IMR-90 (cell line): ENCODE data around the gene CCER1. TPM values are rescaled to one million over a fixed set of nuclear protein-coding genes. Genes with fewer than 3 reads are reported as not detected.

Experiments used
- ATAC-seq: fragments of 200-7000 bp; cut with Tn5 transposase; 2 replicates; pipeline ENCODE4 v1.9.1; 2020; ENCODE audit warnings: low read depth, mild to moderate bottlenecking, moderate library complexity
- BruUV-seq: library from RNA; stranded (reverse); fragments of 400-500 nt; replicated peaks from 2 replicates; lab custom pipeline; 2021; lab: Mats Ljungman, UMichigan
- CTCF ChIA-PET: fragments of 300-600 bp; formaldehyde crosslinking; extraction: SDS; loops from one replicate; lab custom pipeline; 2021; ENCODE audit warnings: antibody characterized with exemption; lab: Yijun Ruan, JAX
- POLR2A ChIA-PET: fragments of 300-600 bp; sonication (Branson Sonifier 250); formaldehyde crosslinking; loops from one replicate; lab custom pipeline; 2022; ENCODE audit warnings: antibody characterized with exemption; ENCODE audit not compliant: unreplicated experiment; lab: Charles Lee
- DNase-seq: peaks from one replicate; pipeline ENCODE4 v3.0.0; 2013
- H2AFZ ChIP-seq: replicated peaks from 2 replicates; pipeline ENCODE3; 2013; ENCODE audit warnings: low read length, mild to moderate bottlenecking; ENCODE audit not compliant: poor library complexity
- H2AK5ac ChIP-seq: 2 replicates; pipeline ENCODE4 v1.6.1; 2013; ENCODE audit warnings: low read depth, low read length, inconsistent platforms
- H2AK9ac ChIP-seq: replicated peaks from 2 replicates; pipeline ENCODE3; 2013; ENCODE audit warnings: mild to moderate bottlenecking, low read depth, low read length, moderate library complexity; ENCODE audit not compliant: poor library complexity
- H2BK120ac ChIP-seq: 2 replicates; pipeline ENCODE4 v1.6.1; 2013; ENCODE audit warnings: low read depth, low read length, inconsistent platforms
- H2BK15ac ChIP-seq: 3 replicates; pipeline ENCODE4 v1.6.1; 2013; ENCODE audit warnings: low read depth, low read length, inconsistent platforms
- H2BK20ac ChIP-seq: 2 replicates; pipeline ENCODE4 v1.6.1; 2013; ENCODE audit warnings: low read depth, mild to moderate bottlenecking, inconsistent platforms, low read length, moderate library complexity
- H2BK5ac ChIP-seq: 2 replicates; pipeline ENCODE4 v1.6.1; 2013; ENCODE audit warnings: mild to moderate bottlenecking, low read depth, low read length, inconsistent platforms; ENCODE audit not compliant: poor library complexity, severe bottlenecking
- H3K14ac ChIP-seq: replicated peaks from 2 replicates; pipeline ENCODE4 v1.6.1; 2013; ENCODE audit warnings: low read depth, low read length, inconsistent platforms
- H3K18ac ChIP-seq: 2 replicates; pipeline ENCODE4 v1.6.1; 2013; ENCODE audit warnings: low read depth, low read length, control low read depth
- H3K23ac ChIP-seq: 2 replicates; pipeline ENCODE4 v1.6.1; 2013; ENCODE audit warnings: low read depth, low read length, inconsistent platforms
- H3K27ac ChIP-seq: 2 replicates; pipeline ENCODE4 v1.5.1; 2013; ENCODE audit warnings: mild to moderate bottlenecking, control low read depth, low read length; ENCODE audit not compliant: insufficient read depth
- H3K27me3 ChIP-seq: 2 replicates; pipeline ENCODE4 v1.6.1; 2013; ENCODE audit warnings: low read length; ENCODE audit not compliant: control insufficient read depth, insufficient read depth
- H3K36me3 ChIP-seq: 2 replicates; pipeline ENCODE4 v1.6.1; 2013; ENCODE audit warnings: low read length, mixed read lengths; ENCODE audit not compliant: control insufficient read depth, insufficient read depth
- H3K4ac ChIP-seq: 2 replicates; pipeline ENCODE4 v1.6.1; 2013; ENCODE audit warnings: low read depth, low read length, inconsistent platforms
- H3K4me1 ChIP-seq: 2 replicates; pipeline ENCODE4 v1.6.1; 2013; ENCODE audit warnings: low read length, mixed read lengths; ENCODE audit not compliant: control insufficient read depth, insufficient read depth
- H3K4me2 ChIP-seq: 2 replicates; pipeline ENCODE4 v1.6.1; 2013; ENCODE audit warnings: low read depth, mild to moderate bottlenecking, control low read depth, low read length, moderate library complexity
- H3K4me3 ChIP-seq: 2 replicates; pipeline ENCODE4 v1.5.1; 2013; ENCODE audit warnings: low read depth, mild to moderate bottlenecking, control low read depth, low read length, moderate library complexity; ENCODE audit not compliant: insufficient read depth
- H3K56ac ChIP-seq: 2 replicates; pipeline ENCODE4 v1.6.1; 2013; ENCODE audit warnings: low read length, inconsistent platforms; ENCODE audit not compliant: insufficient read depth; ENCODE audit errors: extremely low read depth
- H3K79me1 ChIP-seq, 2 experiments: 2 replicates each; pipeline ENCODE4 v1.6.1; 2013; ENCODE audit warnings: low read length in 2 of 2, inconsistent platforms in 1 of 2, low read depth in 1 of 2
- H3K9ac ChIP-seq: 2 replicates; pipeline ENCODE4 v1.6.1; 2013; ENCODE audit warnings: low read depth, low read length, control low read depth
- H3K9me1 ChIP-seq: 2 replicates; pipeline ENCODE4 v1.6.1; 2013; ENCODE audit warnings: low read length, inconsistent platforms; ENCODE audit not compliant: insufficient read depth
- H3K9me3 ChIP-seq: 2 replicates; pipeline ENCODE4 v1.6.1; 2013; ENCODE audit warnings: low read length; ENCODE audit not compliant: control insufficient read depth, insufficient read depth
- H4K20me1 ChIP-seq: 2 replicates; pipeline ENCODE4 v1.6.1; 2013; ENCODE audit warnings: low read length, inconsistent platforms; ENCODE audit not compliant: insufficient read depth
- H4K5ac ChIP-seq: 2 replicates; pipeline ENCODE4 v1.6.1; 2013; ENCODE audit warnings: mild to moderate bottlenecking, low read depth, low read length, control low read depth
- H4K8ac ChIP-seq, 2 experiments: 2 replicates each; pipeline ENCODE4 v1.6.1; 2013; ENCODE audit warnings: low read depth in 2 of 2, low read length in 2 of 2, control low read depth in 1 of 2, inconsistent platforms in 1 of 2
- H4K91ac ChIP-seq: 2 replicates; pipeline ENCODE4 v1.6.1; 2013; ENCODE audit warnings: low read depth, low read length, inconsistent platforms; ENCODE audit not compliant: insufficient read depth
- BHLHE40 ChIP-seq: fragments of 150-350 bp; IDR thresholded peaks from 2 replicates; pipeline ENCODE4 v1.6.1; 2016; ENCODE audit warnings: mild to moderate bottlenecking, low read depth, low read length
- CEBPB ChIP-seq: IDR thresholded peaks from 2 replicates; pipeline ENCODE4 v1.6.1; 2012; ENCODE audit warnings: low read depth, low read length, improper control_type of control experiment
- CHD1 ChIP-seq: IDR thresholded peaks from 2 replicates; pipeline ENCODE4 v1.6.1; 2012; ENCODE audit warnings: low read depth, low read length, improper control_type of control experiment
- CTCF ChIP-seq: conservative IDR thresholded peaks from 2 replicates; pipeline ENCODE4 v1.5.1; 2012; ENCODE audit warnings: mild to moderate bottlenecking, low read depth, low read length, improper control_type of control experiment
- FOS ChIP-seq: fragments of 150-350 bp; IDR thresholded peaks from 2 replicates; pipeline ENCODE4 v1.6.1; 2016; ENCODE audit warnings: low read depth, low read length
- MAZ ChIP-seq: IDR thresholded peaks from 2 replicates; pipeline ENCODE4 v1.6.1; 2012; ENCODE audit warnings: low read depth, mild to moderate bottlenecking, low read length, improper control_type of control experiment, moderate library complexity, borderline replicate concordance
- NFE2L2 ChIP-seq: fragments of 150-350 bp; IDR thresholded peaks from 2 replicates; pipeline ENCODE4 v1.6.1; 2016; ENCODE audit warnings: low read depth, mild to moderate bottlenecking, low read length
- RAD21 ChIP-seq: IDR thresholded peaks from 2 replicates; pipeline ENCODE4 v1.6.1; 2012; ENCODE audit warnings: low read length, improper control_type of control experiment
- RFX5 ChIP-seq: IDR thresholded peaks from 2 replicates; pipeline ENCODE4 v1.8.0; 2012; ENCODE audit warnings: low read depth, mild to moderate bottlenecking, low read length, moderate library complexity
- SMC3 ChIP-seq: fragments of 150-350 bp; IDR thresholded peaks from 2 replicates; pipeline ENCODE4 v1.6.1; 2016; ENCODE audit warnings: low read depth, mild to moderate bottlenecking, antibody characterized with exemption, low read length, moderate library complexity
- USF2 ChIP-seq: fragments of 150-350 bp; IDR thresholded peaks from 2 replicates; pipeline ENCODE4 v1.6.1; 2017; ENCODE audit warnings: mild to moderate bottlenecking, antibody characterized with exemption, low read length, low read depth
- WGBS, 2 experiments: methylation state at CpG; one replicate each; pipeline versions ENCODE4 v1.1.5 to v1.1.7; 2013; ENCODE audit warnings: missing lambda C conversion rate in 2 of 2; ENCODE audit not compliant: insufficient read length in 1 of 2; ENCODE audit errors: extremely low coverage in 2 of 2; 5-methylcytosine and 5-hydroxymethylcytosine counted together
- dilution Hi-C: fragments of 300-500 bp; cut with HindIII; formaldehyde crosslinking; loops from one replicate; pipeline ENCODE4 v1.14.3; 2018; ENCODE audit warnings: low sequenced_read_pairs; ENCODE audit not compliant: unreplicated experiment
- in situ Hi-C: fragments of 300-500 bp; cut with MboI; formaldehyde crosslinking; loops from 3 replicates; pipeline ENCODE4 v1.14.3; 2019; ENCODE audit warnings: low sequenced_read_pairs, inconsistent platforms, mixed read lengths
- intact Hi-C: fragments of 100-400 bp; cut with micrococcal nuclease; formaldehyde crosslinking; loops from 2 replicates; pipeline ENCODE4 v1.10.0; 2022
- polyA plus RNA-seq, 3 experiments: library from polyadenylated mRNA; depleted of rRNA; stranded (reverse); fragments of >200 nt; gene quantifications; 2 replicates each; pipeline ENCODE4 v1.2.3, GENCODE V29; 2012; ENCODE audit warnings: low replicate concordance in 1 of 3
- total RNA-seq: library from RNA; depleted of rRNA; stranded (reverse); fragments of >200 nt; gene quantifications from 2 replicates; pipeline ENCODE4 v1.2.3, GENCODE V29; 2012

CCER1 gene
- total and polyA plus RNA-seq, 2 of the 4 experiments (the other 2 are of a cell fraction) = not detected

- POLR2A ChIA-PET = no interaction called here
- in situ Hi-C loops = loop anchor here (5.0 to 25.0 kb wide), 2 partner anchors 382 to 1667 kb away; no protein-coding TSS in a partner anchor
- ATAC-seq = no peak
Measured at GRCh38 chr12:90969851-90970250, 14.9 kb upstream of the CCER1 start.

More at GRCh38 chr12:90969851-90970250, 14.9 kb upstream of the CCER1 start:
- Histone ChIP-seq H3K36me3 (no peaks in the 10 kb centered on the region), H4K5ac (no peak overlapping the region), H3K4me1 (peaks cover 10% of the 10 kb centered on the region), H2AFZ (no peak overlapping the region), H3K9me1 (0 out of 2 replicates have a peak, but pooled peaks cover 4% of the 10 kb centered on the region), H3K4ac (peak overlapping the region; percentile 11), H3K18ac (no peak overlapping the region), H3K27ac (no peak overlapping the region), H3K9ac (no peak overlapping the region), H3K14ac (no peak overlapping the region), H2BK5ac (no peak overlapping the region), H3K79me1 (no peaks in the 10 kb centered on the region), H3K9me3 (no peaks in the 10 kb centered on the region), H2BK20ac (peak overlapping the region; percentile 69), H2AK9ac (no peak overlapping the region), H4K8ac (no peak overlapping the region), H2BK120ac (peak overlapping the region; percentile 56), H3K23ac (no peak overlapping the region), H4K91ac (no peak overlapping the region; the same call in 1 of the 2 replicates), H3K56ac (no peak overlapping the region), H2AK5ac (peak overlapping the region; percentile 61; the same call in 1 of the 2 replicates), H3K27me3 (no peaks in the 10 kb centered on the region), H2BK15ac (peak overlapping the region; percentile 74; the same call in 2 of the 3 replicates), H4K20me1 (no peaks in the 10 kb centered on the region), H3K4me3 (no peak overlapping the region), H3K4me2 (no peak overlapping the region)
- dilution Hi-C loops = no loop called here
- no peak for DNase-seq
- no CpG with 5 or more reads among the region's 2 CpGs for WGBS, 2 experiments
- intact Hi-C loops = no loop called here
- no peak for TF ChIP-seq RFX5
- TF ChIP-seq SMC3 = no peak
- TF ChIP-seq NFE2L2 = no peak
- TF ChIP-seq CTCF = no peak
- no peak for TF ChIP-seq RAD21
- TF ChIP-seq MAZ = no peak
- TF ChIP-seq CHD1 = no peak
- TF ChIP-seq CEBPB = no peak
- TF ChIP-seq BHLHE40 = no peak
- no peak for TF ChIP-seq USF2
- no peak for TF ChIP-seq FOS
- CTCF ChIA-PET = interaction anchor here (0.9 to 2.6 kb wide), 3 partner anchors 11 to 207 kb away, joined by 3 to 9 read pairs (median 4); no protein-coding TSS in a partner anchor
- BruUV-seq = no TSS peak
